GM12864 (cell line): Measurements from ENCODE around the gene SHROOM2.

Source experiments
- DNase-seq: peaks from one replicate; pipeline ENCODE4 v3.0.0-alpha.2; 2011; ENCODE audit warnings: low read depth
- H3K4me3 ChIP-seq: 2 replicates; pipeline ENCODE4 v1.5.1; 2011; ENCODE audit warnings: mild to moderate bottlenecking, low read depth, low read length, control low read depth
- CTCF ChIP-seq: IDR thresholded peaks from 2 replicates; pipeline ENCODE4 v1.5.1; 2011; ENCODE audit warnings: low read depth, mild to moderate bottlenecking, moderate library complexity, low read length, control low read depth, inconsistent platforms; ENCODE audit errors: missing control alignments

Gene SHROOM2

GRCh38 chrX:9747644-9748043 lies 38.6 kb upstream of the SHROOM2 start:
- no peak for TF ChIP-seq CTCF
- no peak for DNase-seq
- no peak overlapping the region for H3K4me3 ChIP-seq

GRCh38 chrX:9749146-9749692 lies 37.0 kb upstream of the SHROOM2 start:
- H3K4me3 ChIP-seq, result no peak overlapping the region
- DNase-seq, result no peak
- no peak for TF ChIP-seq CTCF

- no peak overlapping the region for H3K4me3 ChIP-seq
- no peak for TF ChIP-seq CTCF
- DNase-seq, result no peak
These were observed 28.9 kb upstream of the SHROOM2 start for GRCh38 chrX:9757366-9757765.

- no peak for TF ChIP-seq CTCF
- no peak for DNase-seq
- H3K4me3 ChIP-seq, result no peak overlapping the region
These were observed 28.1 kb upstream of the SHROOM2 start for GRCh38 chrX:9758021-9758638.

- no peak for TF ChIP-seq CTCF
- no peak for DNase-seq
- no peak overlapping the region for H3K4me3 ChIP-seq
These were observed 26.9 kb upstream of the SHROOM2 start for GRCh38 chrX:9759337-9759736.

- no peak for DNase-seq
- no peak for TF ChIP-seq CTCF
- no peak overlapping the region for H3K4me3 ChIP-seq
These were observed 21.0 kb upstream of the SHROOM2 start for GRCh38 chrX:9765072-9765736.

- no peak for DNase-seq
- TF ChIP-seq CTCF, result no peak
- no peak within 1 kb of the TSS for H3K4me3 ChIP-seq
These were observed 20.5 kb upstream of the SHROOM2 start, which contains the start of gene GPR143 for GRCh38 chrX:9765737-9766097. Gene GPR143 (minus strand): TSS chrX:9765847. CDS start chrX:9765817, 30 bp downstream.
